WERI-Rb-1 (cell line): ENCODE measurements around the gene MAP3K2.
A peak's percentile ranks its signal among the peaks of the same experiment; 100 is the strongest.

ENCODE experiments used
- DNase-seq: peaks from one replicate; pipeline ENCODE4 v3.0.0-alpha.2; 2020
- H3K27ac ChIP-seq: fragments of 250-450 bp; sonication (Bioruptor Pico); 2 replicates; pipeline ENCODE4 v1.5.1; 2020; ENCODE audit warnings: mild to moderate bottlenecking, moderate library complexity
- H3K27me3 ChIP-seq: fragments of 250-450 bp; sonication (Bioruptor Pico); 2 replicates; pipeline ENCODE4 v1.5.1; 2021; ENCODE audit warnings: mild to moderate bottlenecking, low read depth, moderate library complexity; ENCODE audit not compliant: insufficient read depth, severe bottlenecking
- H3K36me3 ChIP-seq: fragments of 250-450 bp; sonication (Bioruptor Pico); 2 replicates; pipeline ENCODE4 v1.5.1; 2020; ENCODE audit warnings: mild to moderate bottlenecking, moderate library complexity
- H3K4me3 ChIP-seq: 2 replicates; pipeline ENCODE4 v1.5.1; 2011; ENCODE audit warnings: low read depth, mild to moderate bottlenecking, control low read depth, low read length
- H3K9me3 ChIP-seq: fragments of 250-450 bp; sonication (Bioruptor Pico); 2 replicates; pipeline ENCODE4 v1.5.1; 2021; ENCODE audit warnings: mild to moderate bottlenecking, moderate library complexity; ENCODE audit not compliant: severe bottlenecking
- CTCF ChIP-seq: IDR thresholded peaks from 2 replicates; pipeline ENCODE4 v1.5.1; 2011; ENCODE audit warnings: low read depth, mild to moderate bottlenecking, control low read depth, inconsistent platforms, low read length

Gene MAP3K2

GRCh38 chr2:127408004-127408806 lies 20.4 kb upstream of the MAP3K2 start:
- Histone ChIP-seq H3K27me3 (no peaks in the 10 kb centered on the region), H3K36me3 (no peaks in the 10 kb centered on the region), H3K4me3 (peak overlapping the region; percentile 51), H3K27ac (peak overlapping the region; percentile 90), H3K9me3 (peaks cover 1% of the 10 kb centered on the region)
- DNase-seq, result peak; percentile 95
- no peak for TF ChIP-seq CTCF

- Histone ChIP-seq H3K9me3 (no peaks in the 10 kb centered on the region), H3K4me3 (peak overlapping the region; percentile 27), H3K27me3 (no peaks in the 10 kb centered on the region), H3K36me3 (no peaks in the 10 kb centered on the region), H3K27ac (peak overlapping the region; percentile 54)
- TF ChIP-seq CTCF, result no peak
- no peak for DNase-seq
These were observed 19.9 kb upstream of the MAP3K2 start for GRCh38 chr2:127407661-127408003.

- Histone ChIP-seq H3K36me3 (no peaks in the 10 kb centered on the region), H3K4me3 (no peak overlapping the region), H3K9me3 (no peaks in the 10 kb centered on the region), H3K27me3 (no peaks in the 10 kb centered on the region), H3K27ac (peak overlapping the region; percentile 54)
- DNase-seq, result no peak
- no peak for TF ChIP-seq CTCF
These were observed 19.3 kb upstream of the MAP3K2 start for GRCh38 chr2:127407091-127407490.

- Histone ChIP-seq H3K9me3 (no peaks in the 10 kb centered on the region), H3K4me3 (no peak overlapping the region), H3K27ac (no peak overlapping the region), H3K36me3 (no peaks in the 10 kb centered on the region), H3K27me3 (no peaks in the 10 kb centered on the region)
- no peak for DNase-seq
- TF ChIP-seq CTCF, result no peak
These were observed 18.7 kb upstream of the MAP3K2 start for GRCh38 chr2:127406454-127406853.

GRCh38 chr2:127405255-127405610 lies 17.5 kb upstream of the MAP3K2 start:
- TF ChIP-seq CTCF, result no peak
- no peaks in the 10 kb centered on the region for H3K9me3 ChIP-seq
- no peak overlapping the region for H3K27ac ChIP-seq
- no peaks in the 10 kb centered on the region for H3K36me3 ChIP-seq
- no peak overlapping the region for H3K4me3 ChIP-seq
- H3K27me3 ChIP-seq, result no peaks in the 10 kb centered on the region
- DNase-seq, result no peak
